Sigmoid colon (tissue), 4 donors: ENCODE results near the gene SLC8A1.

Source experiments
- CTCF ChIP-seq, 4 experiments: fragments of 450-650 bp in 3 of 4; fragments of 200-600 bp in 1 of 4; IDR thresholded peaks; one replicate each; pipeline ENCODE4 v1.5.1; 2016 to 2019; ENCODE audit warnings: antibody characterized with exemption in 4 of 4, mild to moderate bottlenecking in 3 of 4, moderate library complexity in 2 of 4
- POLR2AphosphoS5 ChIP-seq, 4 donors: sonication (generic); formaldehyde crosslinking; IDR thresholded peaks; one replicate each; pipeline ENCODE4 v1.6.1; 2017; ENCODE audit warnings: antibody characterized with exemption in 4 of 4

GRCh38 chr2:40432921-40433483 is 18.9 kb downstream of the SLC8A1 start:
- TF ChIP-seq CTCF (IDR thresholded peaks at IDR 0.05) (no peak), POLR2AphosphoS5 (IDR thresholded peaks at IDR 0.05) (no peak)
